Fibroblast of lung (primary cell): ENCODE results near the gene EIF4E. TPM values are rescaled to one million over a fixed set of nuclear protein-coding genes. Genes with fewer than 3 reads are reported as not detected.
A peak's percentile ranks its signal among the peaks of the same experiment; 100 is the strongest.

ENCODE experiments used
- DNase-seq, 2 donors: peaks; one replicate each; pipeline versions ENCODE4 v3.0.0 to v3.0.0-alpha.2; 2010; ENCODE audit warnings: low read depth in 2 of 2
- H2AFZ ChIP-seq: 2 replicates; pipeline ENCODE4 v1.5.1; 2012; ENCODE audit warnings: low read length, control low read depth, inconsistent platforms
- H3K27ac ChIP-seq: 2 replicates; pipeline ENCODE4 v1.5.1; 2011; ENCODE audit warnings: low read length, control low read depth; ENCODE audit not compliant: insufficient read depth
- H3K27me3 ChIP-seq: 2 replicates; pipeline ENCODE4 v1.5.1; 2011; ENCODE audit warnings: mild to moderate bottlenecking, low read length; ENCODE audit not compliant: control insufficient read depth, insufficient read depth
- H3K36me3 ChIP-seq: 2 replicates; pipeline ENCODE4 v1.5.1; 2011; ENCODE audit warnings: low read length; ENCODE audit not compliant: control insufficient read depth, insufficient read depth
- H3K4me1 ChIP-seq: 2 replicates; pipeline ENCODE4 v1.5.1; 2011; ENCODE audit warnings: low read length; ENCODE audit not compliant: control insufficient read depth, insufficient read depth; ENCODE audit errors: extremely low read depth
- H3K4me2 ChIP-seq: 2 replicates; pipeline ENCODE4 v1.5.1; 2011; ENCODE audit warnings: low read length, control low read depth; ENCODE audit not compliant: insufficient read depth; ENCODE audit errors: extremely low read depth
- H3K4me3 ChIP-seq, 4 experiments: fragments of 200-600 bp in 1 of 4; sonication (generic) in 1 of 4; replicated peaks in 1 of 4; 2 replicates each; pipeline ENCODE4 v1.5.1; 2011 to 2016; ENCODE audit warnings: low read length in 4 of 4, low read depth in 3 of 4, mild to moderate bottlenecking in 3 of 4, control low read depth in 2 of 4, inconsistent platforms in 1 of 4, mixed read lengths in 1 of 4; ENCODE audit not compliant: insufficient read depth in 1 of 4; ENCODE audit errors: control extremely low read depth in 1 of 4
- H3K79me2 ChIP-seq: 2 replicates; pipeline ENCODE4 v1.5.1; 2012; ENCODE audit warnings: mild to moderate bottlenecking, low read length, inconsistent platforms; ENCODE audit not compliant: control insufficient read depth, insufficient read depth
- H3K9ac ChIP-seq: 2 replicates; pipeline ENCODE4 v1.5.1; 2011; ENCODE audit warnings: mild to moderate bottlenecking, low read length, control low read depth; ENCODE audit not compliant: insufficient read depth
- H3K9me3 ChIP-seq: 2 replicates; pipeline ENCODE4 v1.5.1; 2012; ENCODE audit warnings: low read depth, low read length; ENCODE audit not compliant: control insufficient read depth, insufficient read depth
- H4K20me1 ChIP-seq: 2 replicates; pipeline ENCODE4 v1.5.1; 2011; ENCODE audit warnings: low read length; ENCODE audit not compliant: control insufficient read depth, insufficient read depth; ENCODE audit errors: extremely low read depth
- CTCF ChIP-seq, 2 donors: IDR thresholded peaks in 1 of 2; conservative IDR thresholded peaks in 1 of 2; 1 replicate in 1 of 2; 2 replicates in 1 of 2; pipeline ENCODE4 v1.5.1; 2011 to 2012; ENCODE audit warnings: low read length in 2 of 2, control low read depth in 1 of 2, inconsistent platforms in 1 of 2, low read depth in 1 of 2, mild to moderate bottlenecking in 1 of 2
- EZH2 ChIP-seq: IDR thresholded peaks from 2 replicates; pipeline ENCODE4 v1.5.1; 2012; ENCODE audit warnings: low read length, control low read depth, mild to moderate bottlenecking; ENCODE audit errors: missing control alignments
- polyA plus RNA-seq, 2 donors: library from polyadenylated mRNA; depleted of rRNA in 1 of 2; stranded (reverse) in 1 of 2; unstranded in 1 of 2; fragments of >200 nt; gene quantifications; 2 replicates each; pipeline ENCODE4 v1.2.1, GENCODE V29; 2011 to 2012; ENCODE audit warnings: missing spikeins in 1 of 2
- total RNA-seq: library from RNA; depleted of rRNA; stranded (reverse); fragments of >200 nt; gene quantifications from 2 replicates; pipeline ENCODE4 v1.2.1, GENCODE V29; 2014

EIF4E gene
- total and polyA plus RNA-seq, 2 donors (not counting 1 experiment from before 2014, with no cell fraction given), result 124 to 138 TPM

GRCh38 chr4:98939892-98940298 lies 11.0 kb upstream of the EIF4E start:
- no peaks in the 10 kb centered on the region for H4K20me1 ChIP-seq
- DNase-seq, result peak; percentile 65 to 83
- TF ChIP-seq CTCF (conservative IDR thresholded peaks at IDR 0.05 in 1 of 2, IDR thresholded peaks at IDR 0.05 in 1 of 2; ENCODE audit: low read depth in 1 of 2, low read length in 2 of 2) (peak; percentile 72 to 88), EZH2 (no peak)
- no peak overlapping the region for H3K9ac ChIP-seq
- H3K79me2 ChIP-seq, result no peaks in the 10 kb centered on the region
- H2AFZ ChIP-seq, result no peak overlapping the region
- H3K36me3 ChIP-seq, result no peaks in the 10 kb centered on the region
- H3K27ac ChIP-seq, result no peak overlapping the region
- no peak overlapping the region for H3K4me3 ChIP-seq
- no peaks in the 10 kb centered on the region for H3K9me3 ChIP-seq
- peaks cover 2% of the 10 kb centered on the region for H3K4me1 ChIP-seq
- no peaks in the 10 kb centered on the region for H3K27me3 ChIP-seq
- no peak overlapping the region for H3K4me2 ChIP-seq

GRCh38 chr4:98939438-98939837 lies 10.5 kb upstream of the EIF4E start:
- H2AFZ ChIP-seq, result no peak overlapping the region
- H3K4me1 ChIP-seq, result peaks cover 2% of the 10 kb centered on the region
- no peaks in the 10 kb centered on the region for H3K27me3 ChIP-seq
- no peaks in the 10 kb centered on the region for H3K79me2 ChIP-seq
- no peak overlapping the region for H3K4me2 ChIP-seq
- H3K27ac ChIP-seq, result no peak overlapping the region
- TF ChIP-seq EZH2 (no peak), CTCF (conservative IDR thresholded peaks at IDR 0.05 in 1 of 2, IDR thresholded peaks at IDR 0.05 in 1 of 2; ENCODE audit: low read depth in 1 of 2, low read length in 2 of 2) (no peak)
- no peaks in the 10 kb centered on the region for H3K36me3 ChIP-seq
- H3K4me3 ChIP-seq, result no peak overlapping the region
- no peaks in the 10 kb centered on the region for H4K20me1 ChIP-seq
- no peak for DNase-seq
- no peak overlapping the region for H3K9ac ChIP-seq
- no peaks in the 10 kb centered on the region for H3K9me3 ChIP-seq

- H3K4me3 ChIP-seq, result no peak overlapping the region
- TF ChIP-seq EZH2, result no peak
- TF ChIP-seq CTCF (conservative IDR thresholded peaks at IDR 0.05 in 1 of 2, IDR thresholded peaks at IDR 0.05 in 1 of 2; ENCODE audit: low read depth in 1 of 2, low read length in 2 of 2), result no peak
- H3K9me3 ChIP-seq, result no peaks in the 10 kb centered on the region
- H4K20me1 ChIP-seq, result no peaks in the 10 kb centered on the region
- no peaks in the 10 kb centered on the region for H3K27me3 ChIP-seq
- peaks cover 2% of the 10 kb centered on the region for H3K4me1 ChIP-seq
- H2AFZ ChIP-seq, result no peak overlapping the region
- H3K27ac ChIP-seq, result no peak overlapping the region
- H3K36me3 ChIP-seq, result no peaks in the 10 kb centered on the region
- peak; percentile 23 to 55 for DNase-seq
- no peak overlapping the region for H3K9ac ChIP-seq
- H3K79me2 ChIP-seq, result no peaks in the 10 kb centered on the region
- no peak overlapping the region for H3K4me2 ChIP-seq
Measured at GRCh38 chr4:98937986-98938720, 9.2 kb upstream of the EIF4E start.
